Endothelial cell (in vitro differentiated cells): ENCODE data around the gene DOLK. TPM values are rescaled to one million over a fixed set of nuclear protein-coding genes. Genes with fewer than 3 reads are reported as not detected.

ENCODE experiments used
- total RNA-seq: library from RNA; stranded (reverse); fragmentation: NEBNext Ultra II Directional; extraction: Animal tissue kit (Norgen Biotek cat#: 25700); gene quantifications from one replicate; pipeline ENCODE4 v1.2.1, GENCODE V29; 2021; ENCODE audit not compliant: unreplicated experiment

DOLK gene
- total RNA-seq, 1 donor from 2014 or later: 18.2 TPM

Other genes starting within 250 kb of the DOLK start
- 14.7 TPM for gene PKN3, start 245.1 kb downstream of the DOLK start, total RNA-seq
- 42.1 TPM for gene ZDHHC12, start 223.5 kb downstream of the DOLK start, total RNA-seq
- gene ZER1, start 175.7 kb downstream of the DOLK start, total RNA-seq: 29.2 TPM
- 58.8 TPM for gene TBC1D13, start 160.3 kb downstream of the DOLK start, total RNA-seq
- 8.1 TPM for gene ENDOG, start 129.1 kb downstream of the DOLK start, total RNA-seq
- 62.1 TPM for gene SPOUT1, start 117.8 kb downstream of the DOLK start, total RNA-seq
- 3.3 TPM for gene KYAT1, start 65.7 kb downstream of the DOLK start, total RNA-seq
- 54.3 TPM for gene LRRC8A, start 65.5 kb downstream of the DOLK start, total RNA-seq
- gene PHYHD1, start 26.6 kb downstream of the DOLK start, total RNA-seq: 10.3 TPM
- gene NUP188, start 96 bp upstream of the DOLK start, total RNA-seq: 44.0 TPM
- gene SH3GLB2, start 80.7 kb upstream of the DOLK start, total RNA-seq: 94.3 TPM
- 32.9 TPM for gene MIGA2, start 89.0 kb upstream of the DOLK start, total RNA-seq
- 21.4 TPM for gene DOLPP1, start 133.5 kb upstream of the DOLK start, total RNA-seq
- gene CRAT, start 163.2 kb upstream of the DOLK start, total RNA-seq: 42.9 TPM
- gene PTPA, start 163.8 kb upstream of the DOLK start, total RNA-seq: 120 TPM
- 5.2 TPM for gene IER5L, start 230.7 kb upstream of the DOLK start, total RNA-seq